Activated naive CD4-positive, alpha-beta T cell (primary cell): ENCODE measurements around the gene ZNF14.
"Not testable (repeated sequence)": the region's sequence is repeated elsewhere in the genome, so short reads cannot be mapped to it uniquely, and the experiment has no call there.

Source experiments
- DNase-seq, 4 experiments: peaks; one replicate each; lab custom pipeline; 2025; lab: John Stamatoyannopoulos, UW

The ZNF14 gene

DNA sequence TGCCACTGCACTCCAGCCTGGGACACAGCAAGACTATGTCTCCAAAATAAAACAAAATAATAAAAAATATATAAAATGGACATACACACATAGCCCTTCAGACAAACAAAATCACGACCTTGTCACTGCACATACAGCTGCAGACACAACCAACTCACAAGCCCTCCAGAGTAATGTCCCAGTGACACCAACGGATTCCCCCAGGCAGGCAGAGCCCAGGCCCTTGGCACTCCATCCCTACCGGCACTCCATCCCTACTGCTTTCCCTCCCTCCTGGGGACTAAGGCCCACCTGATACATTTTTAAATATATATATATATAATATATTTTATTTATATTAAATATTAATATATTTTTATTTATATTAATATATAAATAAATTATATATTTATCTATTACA, 45.8 kb downstream of the ZNF14 start:
- DNase-seq, result no peak

DNA sequence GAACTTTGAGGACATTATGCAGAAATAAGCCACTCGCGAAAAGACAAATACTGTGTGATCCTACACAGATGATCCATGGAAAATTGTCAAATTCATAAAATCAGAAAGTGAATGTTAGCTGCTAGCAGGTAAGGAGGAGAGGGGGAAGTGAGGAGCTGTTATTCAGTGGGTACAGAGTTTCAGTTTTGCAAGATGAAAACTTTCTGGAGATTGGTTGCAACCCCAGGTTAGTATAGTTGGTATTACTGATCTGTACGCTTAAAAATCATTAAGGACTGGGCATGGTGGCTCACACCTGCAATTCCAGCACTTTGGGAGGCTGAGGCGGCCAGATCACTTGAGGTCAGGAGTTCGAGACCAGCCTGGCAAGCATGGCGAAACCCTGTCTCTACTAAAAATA, 46.3 kb downstream of the ZNF14 start:
- no peak for DNase-seq

DNA sequence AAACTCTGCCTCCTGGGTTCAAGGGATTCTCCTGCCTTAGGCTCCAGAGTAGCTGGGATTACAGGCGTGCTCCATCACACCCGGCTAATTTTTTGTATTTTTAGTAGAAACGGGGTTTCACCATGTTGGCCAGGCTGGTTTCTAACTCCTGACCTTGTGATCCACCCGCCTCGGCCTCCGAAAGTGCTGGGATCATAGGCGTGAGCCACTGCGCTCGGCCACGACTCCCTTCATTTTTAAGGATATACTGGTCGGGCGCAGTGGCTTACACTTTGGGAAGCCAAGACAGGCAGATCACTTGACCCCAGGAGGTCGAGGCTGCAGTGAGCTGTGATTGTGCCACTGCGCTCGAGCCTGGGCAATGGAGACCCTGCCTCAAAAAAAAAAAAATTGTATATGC, 46.8 kb downstream of the ZNF14 start:
- not testable (repeated sequence) for DNase-seq

DNA sequence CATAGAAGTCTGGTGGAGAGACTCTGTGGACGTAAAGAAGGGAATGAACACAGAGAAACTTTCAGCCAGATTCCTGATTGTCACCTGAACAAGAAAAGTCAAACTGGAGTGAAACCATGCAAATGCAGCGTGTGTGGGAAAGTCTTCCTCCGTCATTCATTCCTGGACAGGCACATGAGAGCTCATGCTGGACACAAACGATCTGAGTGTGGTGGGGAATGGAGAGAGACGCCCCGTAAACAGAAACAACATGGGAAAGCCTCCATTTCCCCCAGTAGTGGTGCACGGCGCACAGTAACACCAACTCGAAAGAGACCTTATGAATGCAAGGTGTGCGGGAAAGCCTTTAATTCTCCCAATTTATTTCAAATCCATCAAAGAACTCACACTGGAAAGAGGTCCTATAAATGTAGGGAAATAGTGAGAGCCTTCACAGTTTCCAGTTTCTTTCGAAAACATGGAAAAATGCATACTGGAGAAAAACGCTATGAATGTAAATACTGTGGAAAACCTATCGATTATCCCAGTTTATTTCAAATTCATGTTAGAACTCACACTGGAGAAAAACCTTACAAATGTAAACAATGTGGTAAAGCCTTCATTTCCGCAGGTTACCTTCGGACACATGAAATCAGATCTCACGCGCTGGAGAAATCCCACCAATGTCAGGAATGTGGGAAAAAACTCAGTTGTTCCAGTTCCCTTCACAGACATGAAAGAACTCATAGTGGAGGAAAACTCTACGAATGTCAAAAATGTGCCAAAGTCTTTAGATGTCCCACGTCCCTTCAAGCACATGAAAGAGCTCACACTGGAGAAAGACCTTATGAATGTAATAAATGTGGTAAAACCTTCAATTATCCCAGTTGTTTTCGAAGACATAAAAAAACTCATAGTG, 53.5 kb downstream of the ZNF14 start:
- no peak for DNase-seq

DNA sequence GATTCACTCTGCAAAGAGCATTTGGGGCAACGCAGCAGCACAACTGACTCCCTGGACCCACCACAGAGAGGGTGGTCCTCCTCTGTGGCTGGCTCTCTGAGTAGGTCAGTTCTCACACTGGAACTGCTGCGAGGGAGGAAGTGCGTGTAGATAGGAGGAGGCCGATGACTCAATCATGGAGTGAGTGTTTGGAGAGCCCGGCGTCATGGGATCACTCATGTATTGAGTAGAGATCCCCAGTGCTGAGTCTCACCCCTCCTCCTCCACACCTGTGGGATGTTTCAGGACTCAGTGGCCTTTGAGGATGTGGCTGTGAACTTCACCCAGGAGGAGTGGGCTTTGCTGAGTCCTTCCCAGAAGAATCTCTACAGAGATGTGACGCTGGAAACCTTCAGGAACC, 55.3 kb downstream of the ZNF14 start:
- no peak for DNase-seq

DNA sequence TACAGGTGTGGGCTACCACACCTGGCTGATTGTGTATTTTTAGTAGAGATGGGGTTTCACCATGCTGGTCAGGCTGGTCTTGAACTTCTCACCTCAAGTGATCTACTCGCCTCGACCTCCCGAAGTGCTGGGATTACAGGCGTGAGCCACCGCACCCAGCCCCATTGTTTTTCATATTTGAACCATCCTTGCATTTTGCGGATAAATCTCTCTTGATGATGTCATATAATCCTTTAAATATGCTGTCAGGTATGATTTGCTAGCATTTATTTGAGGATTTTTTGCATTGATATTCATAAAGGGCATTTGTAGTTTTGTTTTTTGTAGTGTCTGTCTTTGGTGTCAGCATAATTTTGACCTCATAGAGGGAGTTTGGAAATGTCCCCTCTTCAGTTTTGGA, 58.6 kb downstream of the ZNF14 start:
- no peak for DNase-seq

DNA sequence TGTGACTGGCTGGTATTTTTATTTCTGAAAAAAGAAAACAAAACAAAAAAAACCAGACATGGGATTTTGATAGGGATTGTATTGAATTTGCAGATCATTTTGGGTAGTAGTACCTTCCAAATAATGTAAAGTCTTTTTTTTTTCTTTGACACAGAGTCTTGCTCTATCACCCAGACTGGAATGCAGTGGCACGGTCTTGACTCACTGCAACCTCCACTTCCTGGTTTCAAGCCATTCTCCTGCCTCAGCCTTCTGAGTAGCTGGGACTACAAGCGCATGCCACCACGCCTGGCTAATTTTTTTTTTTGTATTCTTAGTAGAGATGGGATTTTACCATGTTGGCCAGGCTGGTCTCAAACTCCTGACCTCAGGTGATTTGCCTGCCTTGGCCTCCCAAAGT, 60.1 kb downstream of the ZNF14 start:
- no peak for DNase-seq

DNA sequence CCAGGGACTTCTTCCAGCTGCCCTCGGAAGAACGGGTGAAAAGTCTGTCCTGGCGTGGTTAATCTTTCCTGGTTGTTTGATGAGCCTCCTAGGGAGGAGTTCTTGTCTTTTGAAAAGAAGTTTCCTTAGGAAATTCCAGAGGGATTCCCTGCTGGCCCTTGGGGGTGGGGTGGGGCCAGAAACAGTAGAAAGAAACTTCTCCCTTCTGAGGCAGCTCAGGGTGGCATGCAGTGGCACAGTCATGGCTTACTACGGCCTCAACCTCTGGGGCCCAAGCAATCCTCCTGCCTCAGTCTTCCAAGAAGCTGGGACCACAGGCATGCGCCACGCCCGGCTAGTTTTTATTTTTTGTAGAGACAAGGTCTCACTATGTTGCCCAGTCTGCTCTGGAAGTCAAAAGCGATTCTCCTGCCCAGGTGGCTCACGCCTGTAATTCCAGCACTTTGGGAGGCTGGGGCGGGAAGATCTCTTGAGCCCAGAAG, 62.8 kb downstream of the ZNF14 start:
- DNase-seq, result no peak

DNA sequence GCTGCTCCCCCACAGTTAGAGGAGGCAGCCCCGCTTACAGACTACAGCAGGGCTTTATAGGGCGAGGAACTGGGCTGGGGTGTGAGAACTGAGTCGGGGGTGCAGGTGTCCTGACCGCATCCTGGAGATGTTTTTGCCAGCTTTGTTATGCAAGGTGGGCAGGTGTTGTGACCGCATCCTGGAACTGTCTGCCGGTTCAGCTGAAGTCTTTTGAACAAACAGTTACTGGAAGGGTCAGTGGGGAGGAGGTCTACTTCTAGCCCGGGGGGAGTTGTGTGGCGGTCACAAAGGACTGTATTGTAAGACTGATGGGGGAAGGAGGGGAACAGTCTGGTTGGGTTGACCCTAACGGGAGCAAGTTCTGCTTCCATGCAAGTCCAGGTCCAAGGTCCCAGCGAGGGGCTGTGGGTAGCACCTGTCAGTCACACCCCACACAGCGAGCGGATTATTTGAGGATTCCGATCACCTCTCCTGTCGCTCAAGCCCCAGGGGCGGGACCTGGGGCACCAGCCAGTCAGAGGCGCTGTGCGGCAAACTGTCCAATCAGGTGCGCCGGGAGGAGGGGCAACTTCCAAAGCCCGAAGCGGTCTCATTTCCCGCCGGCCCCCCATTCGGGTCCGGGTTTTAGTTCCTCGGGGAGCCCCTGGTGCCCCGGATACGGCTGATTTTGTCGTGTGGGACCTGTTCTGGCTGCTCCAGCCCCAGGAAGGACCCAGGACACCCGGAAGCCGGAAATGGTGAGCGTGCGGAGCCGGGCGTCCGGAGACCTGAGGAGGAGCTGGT, 64.5 kb downstream of the ZNF14 start, which contains the start of gene ZNF101:
ZNF101 (plus strand) TSS at position 610 of the 783 bp plus-strand sequence; CDS start at position 735, 125 bp downstream.
- peak; percentile 75 to 93 (median 87) for DNase-seq

DNA sequence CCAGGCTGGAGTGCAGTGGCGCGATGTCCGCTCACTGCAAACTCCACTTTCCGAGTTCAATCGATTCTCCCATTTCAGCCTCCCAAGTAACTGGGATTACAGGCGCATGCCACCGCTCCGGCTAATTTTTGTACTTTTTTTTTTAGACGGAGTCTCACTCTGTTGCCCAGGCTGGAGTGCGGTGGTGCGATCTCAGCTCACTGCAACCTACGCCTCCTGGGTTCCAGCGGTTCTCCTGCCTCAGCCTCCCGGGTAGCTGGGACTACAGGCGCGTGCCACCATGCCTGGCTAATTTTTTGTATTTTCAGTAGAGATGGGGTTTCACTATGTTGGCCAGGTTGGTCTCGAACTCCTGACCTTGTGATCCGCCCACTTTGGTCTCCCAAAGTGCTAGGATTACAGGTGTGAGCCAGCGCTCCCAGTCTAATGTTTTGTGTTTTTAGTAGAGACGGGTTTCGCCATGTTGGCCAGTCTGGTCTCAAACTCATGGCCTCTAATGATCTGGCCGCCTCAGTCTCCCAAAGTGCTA, 67.4 kb downstream of the ZNF14 start:
- DNase-seq, result not testable (repeated sequence)

DNA sequence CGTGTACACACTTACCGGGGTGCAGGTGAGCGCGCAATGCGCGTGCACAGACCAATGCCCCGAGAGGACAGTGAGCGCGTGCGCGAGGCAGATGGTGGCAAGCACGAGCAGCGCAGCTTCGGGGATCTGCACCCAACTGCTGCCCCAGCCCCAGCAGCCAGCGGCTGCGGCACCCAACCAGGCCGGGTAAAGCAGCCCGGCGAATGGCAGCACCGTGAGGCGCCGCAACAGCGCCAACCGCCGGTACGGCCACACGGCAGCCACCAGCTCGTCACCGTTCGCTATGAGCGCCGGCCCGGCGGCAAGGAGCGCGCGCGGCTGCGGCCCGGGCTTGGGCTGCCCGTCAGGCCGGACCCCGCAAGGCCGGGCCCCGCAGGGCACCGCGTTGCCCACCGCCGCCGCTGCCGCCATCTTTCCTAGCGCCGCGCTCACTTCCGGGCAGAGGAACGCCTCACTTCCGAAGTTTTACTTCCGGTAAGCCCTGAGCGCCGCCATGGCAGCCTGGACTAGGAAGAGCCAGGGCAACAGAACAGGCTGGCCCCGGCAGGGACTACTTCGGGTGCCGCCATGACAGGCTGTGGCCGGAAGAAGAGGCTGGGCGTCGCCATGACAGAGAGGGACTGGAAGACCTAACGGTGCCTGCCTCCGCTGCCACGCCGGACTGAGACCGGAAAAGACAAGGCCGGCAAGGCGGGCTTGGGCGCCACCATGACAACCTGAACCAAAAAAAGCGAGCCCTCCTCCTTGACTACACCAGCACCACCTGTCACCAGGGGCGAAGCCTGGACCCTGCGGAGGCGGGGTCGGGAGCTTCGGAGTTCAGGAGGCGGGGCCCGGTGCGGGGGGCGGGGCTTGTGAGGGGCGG, 69.4 kb downstream of the ZNF14 start, which contains the start of gene ATP13A1:
ATP13A1 (minus strand) TSS at position 421 of the 865 bp plus-strand sequence; CDS start at position 411, 10 bp downstream.
- DNase-seq, result peak; percentile 93 to 97 (median 96)

DNA sequence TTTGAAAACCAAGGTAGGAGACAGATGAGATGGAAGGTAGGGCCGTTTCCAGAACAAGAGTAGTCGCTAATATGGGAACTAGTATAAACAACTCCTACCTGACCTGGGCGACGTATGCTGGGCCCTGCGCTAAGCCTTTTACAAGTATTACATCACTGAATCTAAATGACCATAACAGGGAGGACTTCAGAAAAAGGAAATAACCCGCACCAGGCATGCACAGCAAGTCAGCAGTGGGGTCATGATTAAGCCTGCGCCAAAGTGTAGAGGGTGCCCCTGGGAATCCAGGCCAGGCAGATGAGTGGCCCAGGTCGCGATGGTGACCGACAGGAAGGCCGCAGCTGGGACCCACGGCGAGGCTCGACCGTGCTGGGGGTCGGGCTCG, 70.0 kb downstream of the ZNF14 start:
- no peak for DNase-seq

DNA sequence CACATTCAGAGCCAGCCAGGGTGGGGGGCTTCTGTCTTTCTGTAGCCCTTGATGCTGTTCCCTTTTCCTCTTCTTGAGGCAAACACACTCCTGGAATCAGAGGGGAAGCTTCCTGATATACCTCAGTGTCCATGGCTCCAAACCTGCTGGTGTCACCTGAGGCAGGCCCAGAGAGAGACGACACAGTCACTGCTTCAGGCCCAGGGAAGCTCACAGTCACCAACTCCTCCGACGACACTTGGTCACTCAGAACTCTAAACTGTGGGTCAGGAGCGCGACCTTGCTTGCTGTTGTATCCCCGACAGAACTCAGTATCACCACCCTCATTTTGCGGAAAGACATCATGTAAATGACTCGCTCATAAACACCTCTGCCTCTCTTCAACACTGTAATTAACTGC, 70.6 kb downstream of the ZNF14 start:
- DNase-seq, result no peak

DNA sequence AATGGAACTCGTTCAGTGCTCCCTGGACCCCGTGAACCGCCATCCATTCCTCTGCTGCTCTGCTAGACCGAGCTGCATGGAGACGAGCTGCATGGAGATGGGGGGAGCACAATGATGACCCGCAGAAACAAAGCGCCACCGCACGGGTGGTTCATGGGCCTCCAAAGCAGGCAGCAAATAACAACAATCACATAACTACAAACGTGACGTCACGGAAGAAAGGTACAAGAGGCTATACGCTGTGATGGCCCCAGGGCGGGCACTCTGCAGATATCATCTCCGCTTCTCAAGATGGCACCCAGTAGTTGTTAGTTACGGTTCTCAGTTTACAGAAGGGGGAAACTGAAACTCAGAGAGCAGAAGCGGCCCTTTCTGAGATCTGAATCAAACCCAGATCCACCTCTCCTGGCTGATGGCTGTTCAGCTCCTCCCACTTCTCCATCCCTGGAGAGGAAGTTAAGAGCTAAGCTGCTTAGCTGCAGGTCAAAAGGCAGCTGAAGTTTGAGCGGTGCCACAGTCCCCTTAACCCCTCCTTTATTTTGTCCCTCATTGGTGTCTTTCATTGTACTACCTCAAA, 71.1 kb downstream of the ZNF14 start:
- no peak for DNase-seq

DNA sequence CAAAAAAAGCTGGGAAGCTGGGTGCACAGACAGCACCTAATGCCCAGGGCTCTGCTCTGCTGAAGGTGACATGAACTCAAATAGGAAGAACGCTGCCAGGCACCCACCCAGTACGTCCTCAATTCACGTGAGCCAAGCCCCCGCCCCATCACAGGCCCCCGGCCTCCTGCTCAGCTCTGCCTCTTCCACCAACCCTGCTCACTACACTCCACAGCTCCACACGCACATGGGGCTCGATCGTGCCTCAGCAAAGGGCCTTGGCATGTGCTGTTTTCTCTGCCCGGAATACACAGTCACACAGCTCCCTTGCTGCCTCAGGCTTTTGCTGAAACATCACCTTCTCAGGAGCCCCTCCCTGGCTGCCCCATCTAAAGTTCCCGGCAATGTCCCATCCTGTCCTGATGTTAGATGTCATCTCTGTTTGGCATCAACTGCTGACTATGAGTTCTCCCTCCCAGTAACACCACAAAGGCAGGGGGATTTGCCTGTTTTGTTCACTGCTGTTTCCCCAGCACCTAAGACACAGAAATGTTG, 71.7 kb downstream of the ZNF14 start:
- no peak for DNase-seq
